B cell (primary cell): ENCODE data around the gene RRP15. TPM values are rescaled to one million over a fixed set of nuclear protein-coding genes. Genes with fewer than 3 reads are reported as not detected.

ENCODE experiments used
- ATAC-seq: fragments of 200-7000 bp; cut with Tn5 transposase; one replicate; pipeline ENCODE4 v1.10.0; 2021; ENCODE audit warnings: low read depth, mild to moderate bottlenecking, moderate number of reproducible peaks, moderate library complexity
- CTCF ChIA-PET: fragments of 350-600 bp; sonication (Branson Sonifier 250); formaldehyde crosslinking; loops from one replicate; lab custom pipeline; 2021; ENCODE audit warnings: antibody characterized with exemption, inconsistent platforms; lab: Charles Lee
- POLR2A ChIA-PET: fragments of 350-600 bp; sonication (Branson Sonifier 250); formaldehyde crosslinking; loops from one replicate; lab custom pipeline; 2021; ENCODE audit warnings: antibody characterized with exemption; lab: Charles Lee
- DNase-seq: peaks from one replicate; pipeline ENCODE4 v3.0.0; 2013
- H2AFZ ChIP-seq: 2 replicates; pipeline ENCODE4 v1.6.1; 2012; ENCODE audit warnings: mild to moderate bottlenecking, low read depth, low read length; ENCODE audit not compliant: insufficient read depth, poor library complexity, severe bottlenecking
- H3K27ac ChIP-seq, 2 donors: 1 replicate in 1 of 2; 2 replicates in 1 of 2; pipeline ENCODE4 v1.5.1; 2012 to 2013; ENCODE audit warnings: low read length in 2 of 2, mild to moderate bottlenecking in 2 of 2, moderate library complexity in 1 of 2
- H3K27me3 ChIP-seq, 4 experiments: fragments of 200-600 bp in 1 of 4; sonication (generic) in 1 of 4; replicated peaks in 1 of 4; 1 replicate in 2 of 4; 2 replicates in 2 of 4; pipeline versions ENCODE4 v1.6.1 to v1.7.0; 2013 to 2016; ENCODE audit warnings: low read length in 3 of 4, mild to moderate bottlenecking in 2 of 4, mixed read lengths in 1 of 4, moderate library complexity in 1 of 4; ENCODE audit not compliant: insufficient read depth in 4 of 4, control insufficient read depth in 3 of 4; ENCODE audit errors: control extremely low read depth in 1 of 4
- H3K36me3 ChIP-seq, 2 experiments: replicated peaks in 1 of 2; 1 replicate in 1 of 2; 2 replicates in 1 of 2; pipeline versions ENCODE4 v1.6.1 to v1.7.1; 2013; ENCODE audit warnings: low read length in 1 of 2; ENCODE audit not compliant: insufficient read depth in 2 of 2, control insufficient read depth in 1 of 2; ENCODE audit errors: control extremely low read depth in 1 of 2, extremely low read depth in 1 of 2
- H3K4me1 ChIP-seq, 2 donors: fragments of 200-600 bp in 1 of 2; sonication (generic) in 1 of 2; 1 replicate in 1 of 2; 2 replicates in 1 of 2; pipeline versions ENCODE4 v1.5.1 to v1.6.1; 2013 to 2017; ENCODE audit warnings: low read length in 2 of 2; ENCODE audit not compliant: control insufficient read depth in 2 of 2, insufficient read depth in 2 of 2
- H3K4me2 ChIP-seq: replicated peaks from 2 replicates; pipeline ENCODE3; 2012; ENCODE audit warnings: mild to moderate bottlenecking, low read depth, low read length; ENCODE audit not compliant: poor library complexity, severe bottlenecking
- H3K4me3 ChIP-seq, 5 experiments: fragments of 200-600 bp in 1 of 5; sonication (generic) in 1 of 5; 1 replicate in 3 of 5; 2 replicates in 2 of 5; pipeline versions ENCODE4 v1.5.1 to v1.7.0; 2011 to 2016; ENCODE audit warnings: low read length in 4 of 5, mild to moderate bottlenecking in 4 of 5, low read depth in 2 of 5, control low read depth in 1 of 5, moderate library complexity in 1 of 5; ENCODE audit not compliant: insufficient read depth in 1 of 5; ENCODE audit errors: control extremely low read depth in 1 of 5, extremely low read depth in 1 of 5
- H3K79me2 ChIP-seq: fragments of 200-600 bp; sonication (generic); one replicate; pipeline ENCODE4 v1.6.0; 2016; ENCODE audit warnings: low read length; ENCODE audit not compliant: control insufficient read depth, insufficient read depth
- H3K9ac ChIP-seq: fragments of 200-600 bp; sonication (generic); 2 replicates; pipeline ENCODE4 v1.6.1; 2017; ENCODE audit warnings: mild to moderate bottlenecking, low read length, moderate library complexity
- H3K9me3 ChIP-seq, 3 donors: one replicate each; pipeline versions ENCODE4 v1.6.1 to v1.7.1; 2013; ENCODE audit warnings: low read length in 2 of 3; ENCODE audit not compliant: control insufficient read depth in 2 of 3, insufficient read depth in 1 of 3; ENCODE audit errors: control extremely low read depth in 1 of 3
- H4K20me1 ChIP-seq: 2 replicates; pipeline ENCODE4 v1.6.0; 2012; ENCODE audit warnings: mild to moderate bottlenecking, low read length; ENCODE audit not compliant: insufficient read depth, control insufficient read depth, poor library complexity, severe bottlenecking
- H3K27ac Mint-ChIP-seq: one replicate; pipeline ENCODE4 v1.8.0; 2021; ENCODE audit warnings: mixed read lengths
- H3K27me3 Mint-ChIP-seq: one replicate; pipeline ENCODE4 v1.8.0; 2021; ENCODE audit warnings: mixed read lengths
- H3K4me1 Mint-ChIP-seq: one replicate; pipeline ENCODE4 v1.8.0; 2021; ENCODE audit warnings: mixed read lengths
- H3K4me3 Mint-ChIP-seq: one replicate; pipeline ENCODE4 v1.8.0; 2021; ENCODE audit warnings: mixed read lengths
- H3K9me3 Mint-ChIP-seq: one replicate; pipeline ENCODE4 v1.8.0; 2022; ENCODE audit warnings: mixed read lengths; ENCODE audit not compliant: insufficient read depth
- EZH2 ChIP-seq: IDR thresholded peaks from 2 replicates; pipeline ENCODE4 v1.6.1; 2012; ENCODE audit warnings: borderline replicate concordance, low read depth, mild to moderate bottlenecking, moderate library complexity, low read length; ENCODE audit not compliant: insufficient read depth, poor library complexity, severe bottlenecking
- WGBS: methylation state at CpG from one replicate; pipeline ENCODE4 v1.1.5; 2013; ENCODE audit warnings: missing lambda C conversion rate; ENCODE audit not compliant: insufficient coverage; 5-methylcytosine and 5-hydroxymethylcytosine counted together
- intact Hi-C: fragments of 100-400 bp; cut with micrococcal nuclease; formaldehyde crosslinking; loops from one replicate; pipeline ENCODE4 v1.10.0; 2022
- polyA plus RNA-seq: library from polyadenylated mRNA; depleted of rRNA; stranded (reverse); fragments of >200 nt; gene quantifications from 2 replicates; pipeline ENCODE4 v1.2.3, GENCODE V29; 2012
- total RNA-seq, 2 donors: library from RNA; stranded (reverse); fragments of 120-200 nt in 1 of 2; gene quantifications; 1 replicate in 1 of 2; 2 replicates in 1 of 2; pipeline versions ENCODE4 v1.2.3 to v1.2.4, GENCODE V29; 2013 to 2022
- TF ChIP-seq, protein P1 (sequence below): fragments of 200-600 bp; IDR thresholded peaks from one replicate; pipeline ENCODE4 v1.8.0; 2022; ENCODE audit warnings: antibody characterized with exemption, mild to moderate bottlenecking

The RRP15 gene
- total and polyA plus RNA-seq, 2 donors (not counting 1 experiment from before 2014, with no cell fraction given): 1.3 to 20.2 TPM

DNA sequence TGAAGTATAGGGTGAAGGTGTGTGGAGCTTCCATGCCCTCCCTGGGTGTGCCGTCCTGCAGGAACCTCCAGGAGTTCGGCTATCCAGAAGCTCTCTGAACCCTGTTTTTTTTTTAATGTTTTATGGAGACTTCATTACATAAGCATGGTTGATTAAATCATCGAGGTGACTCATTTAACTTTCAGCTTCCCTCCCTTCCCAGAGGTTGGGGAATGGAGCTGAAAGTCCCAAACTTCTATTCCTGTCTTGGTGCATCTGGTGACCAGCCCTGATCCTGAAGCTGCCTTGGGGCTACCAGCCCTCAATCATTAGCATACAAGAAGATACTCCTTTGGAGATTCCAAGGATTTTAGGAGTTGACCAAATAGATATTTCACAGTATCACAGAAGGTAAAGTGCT, 9.5 kb downstream of the RRP15 start:
- no peaks in the 10 kb centered on the region for H3K9me3 ChIP-seq
- WGBS: no CpG with 5 or more reads among the region's 3 CpGs
- H3K4me1 Mint-ChIP-seq: peaks cover 2% of the 10 kb centered on the region
- no peaks in the 10 kb centered on the region for H3K4me1 ChIP-seq
- ChIA-PET POLR2A (no interaction called here), CTCF (no interaction called here)
- H3K27me3 ChIP-seq: no peaks in the 10 kb centered on the region
- H4K20me1 ChIP-seq: peaks cover 13% of the 10 kb centered on the region
- no peak for ATAC-seq
- H3K4me2 ChIP-seq: no peak overlapping the region
- peaks cover 79% of the 10 kb centered on the region for H3K79me2 ChIP-seq
- no peak overlapping the region for H3K4me3 ChIP-seq
- peaks cover 0 to 11% of the 10 kb centered on the region in 2 experiments for H3K36me3 ChIP-seq
- no peak overlapping the region for H3K27ac ChIP-seq
- intact Hi-C loops: no loop called here
- no peaks in the 10 kb centered on the region for H3K27me3 Mint-ChIP-seq
- H3K9ac ChIP-seq: no peak overlapping the region
- no peak for TF ChIP-seq EZH2
- TF ChIP-seq, protein P1, sequence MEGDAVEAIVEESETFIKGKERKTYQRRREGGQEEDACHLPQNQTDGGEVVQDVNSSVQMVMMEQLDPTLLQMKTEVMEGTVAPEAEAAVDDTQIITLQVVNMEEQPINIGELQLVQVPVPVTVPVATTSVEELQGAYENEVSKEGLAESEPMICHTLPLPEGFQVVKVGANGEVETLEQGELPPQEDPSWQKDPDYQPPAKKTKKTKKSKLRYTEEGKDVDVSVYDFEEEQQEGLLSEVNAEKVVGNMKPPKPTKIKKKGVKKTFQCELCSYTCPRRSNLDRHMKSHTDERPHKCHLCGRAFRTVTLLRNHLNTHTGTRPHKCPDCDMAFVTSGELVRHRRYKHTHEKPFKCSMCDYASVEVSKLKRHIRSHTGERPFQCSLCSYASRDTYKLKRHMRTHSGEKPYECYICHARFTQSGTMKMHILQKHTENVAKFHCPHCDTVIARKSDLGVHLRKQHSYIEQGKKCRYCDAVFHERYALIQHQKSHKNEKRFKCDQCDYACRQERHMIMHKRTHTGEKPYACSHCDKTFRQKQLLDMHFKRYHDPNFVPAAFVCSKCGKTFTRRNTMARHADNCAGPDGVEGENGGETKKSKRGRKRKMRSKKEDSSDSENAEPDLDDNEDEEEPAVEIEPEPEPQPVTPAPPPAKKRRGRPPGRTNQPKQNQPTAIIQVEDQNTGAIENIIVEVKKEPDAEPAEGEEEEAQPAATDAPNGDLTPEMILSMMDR: no peak
- no peak overlapping the region for H3K4me3 Mint-ChIP-seq
- no peak overlapping the region for H3K27ac Mint-ChIP-seq
- H2AFZ ChIP-seq: no peak overlapping the region
- DNase-seq: no peak
- H3K9me3 Mint-ChIP-seq: no peaks in the 10 kb centered on the region

DNA sequence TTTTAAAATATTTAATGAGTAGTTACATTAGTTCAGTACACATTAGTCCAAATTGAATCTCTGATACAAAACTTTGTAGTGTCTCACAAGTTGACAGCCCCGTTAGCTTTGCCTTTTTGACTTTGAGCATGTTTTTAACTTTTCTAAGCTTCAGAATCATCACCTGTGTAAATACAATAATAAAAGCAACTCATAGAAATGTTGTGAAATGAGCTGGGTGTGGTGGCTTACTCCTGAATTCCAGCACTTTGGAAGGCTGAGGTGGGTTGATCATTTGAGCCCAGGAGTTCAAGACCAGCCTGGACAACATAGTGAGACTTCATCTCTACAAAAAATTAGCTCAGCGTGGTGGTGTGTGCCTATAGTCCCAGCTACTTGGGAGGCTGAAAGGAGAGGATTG, 11.1 kb downstream of the RRP15 start:
- Histone ChIP-seq H3K36me3 (peaks cover 0 to 11% of the 10 kb centered on the region in 2 experiments), H4K20me1 (peaks cover 8% of the 10 kb centered on the region), H3K4me3 (no peak overlapping the region), H3K9ac (no peak overlapping the region), H3K4me1 (no peaks in the 10 kb centered on the region), H3K9me3 (no peaks in the 10 kb centered on the region), H3K27ac (no peak overlapping the region), H3K4me2 (no peak overlapping the region), H3K27me3 (no peaks in the 10 kb centered on the region), H3K79me2 (peaks cover 64% of the 10 kb centered on the region), H2AFZ (no peak overlapping the region)
- POLR2A ChIA-PET: no interaction called here
- DNase-seq (no peak), ATAC-seq (no peak)
- Mint-ChIP-seq H3K9me3 (no peaks in the 10 kb centered on the region), H3K27ac (no peak overlapping the region), H3K4me1 (peaks cover 2% of the 10 kb centered on the region), H3K27me3 (no peaks in the 10 kb centered on the region), H3K4me3 (no peak overlapping the region)
- WGBS: no CpG with 5 or more reads among the region's 2 CpGs
- CTCF ChIA-PET: interaction anchor here (0.7 to 1.5 kb wide), 3 partner anchors 34 to 117 kb away, joined by 3 read pairs; no protein-coding TSS in a partner anchor
- intact Hi-C loops: no loop called here
- no peak for TF ChIP-seq EZH2
- TF ChIP-seq, protein P1: no peak
